Measurements from ENCODE around the gene ADGRF4. TPM values are rescaled to one million over a fixed set of nuclear protein-coding genes. Genes with fewer than 3 reads are reported as not detected.

The ADGRF4 gene
- total and polyA plus RNA-seq, 3 experiments from 2014 or later = not detected

DNA sequence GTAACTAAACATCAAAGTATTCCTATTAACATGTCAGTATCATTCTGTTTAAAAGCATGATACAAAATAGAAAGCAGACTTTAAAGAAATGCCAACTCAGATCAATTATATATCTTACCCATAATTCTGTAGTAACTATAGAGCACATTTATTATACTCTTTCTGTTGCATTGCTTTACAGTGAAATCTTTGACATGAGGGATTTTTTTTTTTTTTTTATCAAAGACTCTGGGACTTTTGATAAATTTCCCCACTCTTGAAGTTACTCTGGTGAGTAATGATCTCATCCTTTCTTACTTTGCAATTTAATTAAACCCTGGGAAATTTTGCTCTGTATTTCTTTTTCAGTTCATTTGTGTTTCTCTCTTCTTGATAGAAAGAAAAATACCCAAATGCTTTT is 17.4 kb downstream of the ADGRF4 start:
- Mint-ChIP-seq H3K9me3 (no peaks in the 10 kb centered on the region), H3K27ac (peak overlapping the region in 1 of 8 donors; percentile 26), H3K4me1 (no peaks in the 10 kb centered on the region), H3K27me3 (peaks cover 2 to 31% of the 10 kb centered on the region in 2 donors), H3K36me3 (no peaks in the 10 kb centered on the region), H3K4me3 (no peak overlapping the region)
- Histone ChIP-seq H3K27me3 (ENCODE audit: insufficient read depth, low read length, poor library complexity, severe bottlenecking) (no peaks in the 10 kb centered on the region), H3K36me3 (ENCODE audit: insufficient read depth, low read length) (no peaks in the 10 kb centered on the region), H3K4me3 (ENCODE audit: low read length) (no peak overlapping the region), H3K9me3 (ENCODE audit: low read length) (no peaks in the 10 kb centered on the region), H3K4me1 (ENCODE audit: insufficient read depth, low read length) (no peaks in the 10 kb centered on the region), H3K27ac (ENCODE audit: low read depth, low read length) (no peak overlapping the region)
- DNase-seq = no peak
- ChIA-PET CTCF (no interaction called here), POLR2A (no interaction called here)

GRCh38 chr6:47716207-47716606 is 17.8 kb downstream of the ADGRF4 start:
- H3K4me3 ChIP-seq (ENCODE audit: low read length) = no peak overlapping the region
- Mint-ChIP-seq H3K4me3 (no peak overlapping the region), H3K27me3 (peaks cover 2 to 30% of the 10 kb centered on the region in 2 donors), H3K36me3 (no peaks in the 10 kb centered on the region), H3K9me3 (no peaks in the 10 kb centered on the region), H3K4me1 (no peaks in the 10 kb centered on the region), H3K27ac (no peak overlapping the region)
- no peaks in the 10 kb centered on the region for H3K36me3 ChIP-seq (ENCODE audit: insufficient read depth, low read length)
- H3K27ac ChIP-seq (ENCODE audit: low read depth, low read length) = no peak overlapping the region
- ChIA-PET CTCF (no interaction called here), POLR2A (no interaction called here)
- H3K9me3 ChIP-seq (ENCODE audit: low read length) = no peaks in the 10 kb centered on the region
- DNase-seq = no peak
- no peaks in the 10 kb centered on the region for H3K4me1 ChIP-seq (ENCODE audit: insufficient read depth, low read length)
- no peaks in the 10 kb centered on the region for H3K27me3 ChIP-seq (ENCODE audit: insufficient read depth, low read length, poor library complexity, severe bottlenecking)

GRCh38 chr6:47718571-47718970 is 20.2 kb downstream of the ADGRF4 start:
- ChIA-PET POLR2A (no interaction called here), CTCF (no interaction called here)
- Histone ChIP-seq H3K4me3 (ENCODE audit: low read length) (no peak overlapping the region), H3K36me3 (ENCODE audit: insufficient read depth, low read length) (no peaks in the 10 kb centered on the region), H3K9me3 (ENCODE audit: low read length) (no peaks in the 10 kb centered on the region), H3K4me1 (ENCODE audit: insufficient read depth, low read length) (no peaks in the 10 kb centered on the region), H3K27me3 (ENCODE audit: insufficient read depth, low read length, poor library complexity, severe bottlenecking) (no peaks in the 10 kb centered on the region), H3K27ac (ENCODE audit: low read depth, low read length) (no peak overlapping the region)
- H3K4me1 Mint-ChIP-seq = no peaks in the 10 kb centered on the region
- peaks cover 2 to 17% of the 10 kb centered on the region in 2 donors for H3K27me3 Mint-ChIP-seq
- H3K36me3 Mint-ChIP-seq = no peaks in the 10 kb centered on the region
- no peak for DNase-seq
- H3K4me3 Mint-ChIP-seq = no peak overlapping the region
- no peak overlapping the region for H3K27ac Mint-ChIP-seq
- no peaks in the 10 kb centered on the region for H3K9me3 Mint-ChIP-seq

- Histone ChIP-seq H3K9me3 (ENCODE audit: low read length) (no peaks in the 10 kb centered on the region), H3K27me3 (ENCODE audit: insufficient read depth, low read length, poor library complexity, severe bottlenecking) (no peaks in the 10 kb centered on the region), H3K27ac (ENCODE audit: low read depth, low read length) (no peak overlapping the region), H3K36me3 (ENCODE audit: insufficient read depth, low read length) (no peaks in the 10 kb centered on the region), H3K4me1 (ENCODE audit: insufficient read depth, low read length) (no peaks in the 10 kb centered on the region), H3K4me3 (ENCODE audit: low read length) (no peak overlapping the region)
- no peak overlapping the region for H3K4me3 Mint-ChIP-seq
- ChIA-PET POLR2A (interaction anchor here (0.6 kb wide), 1 partner anchor 1032 kb away, joined by 4 read pairs; no protein-coding TSS in a partner anchor), CTCF (interaction anchor here (0.7 to 1.4 kb wide), 2 partner anchors 9 to 13 kb away, joined by 3 to 4 read pairs; no protein-coding TSS in a partner anchor)
- no peaks in the 10 kb centered on the region for H3K9me3 Mint-ChIP-seq
- H3K27me3 Mint-ChIP-seq = peaks cover 4 to 17% of the 10 kb centered on the region in 2 donors
- no peaks in the 10 kb centered on the region for H3K4me1 Mint-ChIP-seq
- no peak overlapping the region for H3K27ac Mint-ChIP-seq
- H3K36me3 Mint-ChIP-seq = no peaks in the 10 kb centered on the region
- DNase-seq = no peak
Measured at GRCh38 chr6:47721189-47721588, 22.8 kb downstream of the ADGRF4 start.

- POLR2A ChIA-PET = no interaction called here
- CTCF ChIA-PET = interaction anchor here (1.4 kb wide), 1 partner anchor 12 kb away, joined by 3 read pairs; no protein-coding TSS in a partner anchor
- H3K9me3 Mint-ChIP-seq = peaks cover 0 to 1% (median 0%) of the 10 kb centered on the region in 5 donors
- no peaks in the 10 kb centered on the region for H3K27me3 ChIP-seq (ENCODE audit: insufficient read depth, low read length, poor library complexity, severe bottlenecking)
- DNase-seq = no peak
- no peaks in the 10 kb centered on the region for H3K4me1 Mint-ChIP-seq
- H3K9me3 ChIP-seq (ENCODE audit: low read length) = no peaks in the 10 kb centered on the region
- no peak overlapping the region for H3K27ac ChIP-seq (ENCODE audit: low read depth, low read length)
- no peak overlapping the region for H3K4me3 Mint-ChIP-seq
- no peaks in the 10 kb centered on the region for H3K4me1 ChIP-seq (ENCODE audit: insufficient read depth, low read length)
- no peak overlapping the region for H3K27ac Mint-ChIP-seq
- H3K27me3 Mint-ChIP-seq = peaks cover 4 to 17% of the 10 kb centered on the region in 2 donors
- no peaks in the 10 kb centered on the region for H3K36me3 ChIP-seq (ENCODE audit: insufficient read depth, low read length)
- no peaks in the 10 kb centered on the region for H3K36me3 Mint-ChIP-seq
- H3K4me3 ChIP-seq (ENCODE audit: low read length) = no peak overlapping the region
Measured at GRCh38 chr6:47722194-47722593, 23.8 kb downstream of the ADGRF4 start.

DNA sequence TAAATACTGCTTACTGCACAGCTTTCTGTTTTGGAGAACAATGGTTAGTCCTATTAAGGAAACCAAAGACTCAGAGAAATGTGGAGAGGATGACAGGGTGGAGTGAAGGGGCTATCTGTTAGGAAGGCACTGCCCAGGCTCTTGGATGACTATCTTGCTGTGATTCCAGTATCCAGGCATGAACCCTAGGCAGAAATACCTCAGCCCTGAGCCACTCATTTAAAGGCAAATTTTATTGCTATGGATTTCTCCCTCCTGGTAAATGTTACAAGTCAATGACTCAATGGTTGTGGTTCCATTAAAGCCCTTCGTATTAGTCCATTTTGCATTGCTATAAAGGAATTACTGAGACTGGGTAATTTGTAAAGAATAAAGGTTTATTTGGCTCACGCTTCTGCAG is 25.9 kb downstream of the ADGRF4 start:
- Histone ChIP-seq H3K4me3 (ENCODE audit: low read length) (no peak overlapping the region), H3K9me3 (ENCODE audit: low read length) (no peaks in the 10 kb centered on the region), H3K27ac (ENCODE audit: low read depth, low read length) (no peak overlapping the region), H3K27me3 (ENCODE audit: insufficient read depth, low read length, poor library complexity, severe bottlenecking) (no peaks in the 10 kb centered on the region), H3K4me1 (ENCODE audit: insufficient read depth, low read length) (no peaks in the 10 kb centered on the region), H3K36me3 (ENCODE audit: insufficient read depth, low read length) (no peaks in the 10 kb centered on the region)
- Mint-ChIP-seq H3K9me3 (peaks cover 0 to 1% (median 0%) of the 10 kb centered on the region in 5 donors), H3K27me3 (peaks cover 4 to 14% of the 10 kb centered on the region in 2 donors), H3K4me1 (peaks cover 0 to 4% (median 0%) of the 10 kb centered on the region in 3 donors), H3K36me3 (no peaks in the 10 kb centered on the region), H3K4me3 (no peak overlapping the region), H3K27ac (no peak overlapping the region)
- ChIA-PET POLR2A (no interaction called here), CTCF (no interaction called here)
- no peak for DNase-seq

- Mint-ChIP-seq H3K36me3 (no peaks in the 10 kb centered on the region), H3K4me1 (peaks cover 0 to 6% (median 0%) of the 10 kb centered on the region in 3 donors), H3K27ac (no peak overlapping the region), H3K4me3 (no peak overlapping the region), H3K27me3 (peaks cover 0 to 2% of the 10 kb centered on the region in 2 donors), H3K9me3 (peaks cover 0 to 1% (median 0%) of the 10 kb centered on the region in 5 donors)
- Histone ChIP-seq H3K4me3 (ENCODE audit: low read length) (no peak overlapping the region), H3K9me3 (ENCODE audit: low read length) (no peaks in the 10 kb centered on the region), H3K36me3 (ENCODE audit: insufficient read depth, low read length) (no peaks in the 10 kb centered on the region), H3K27me3 (ENCODE audit: insufficient read depth, low read length, poor library complexity, severe bottlenecking) (no peaks in the 10 kb centered on the region), H3K4me1 (ENCODE audit: insufficient read depth, low read length) (no peaks in the 10 kb centered on the region), H3K27ac (ENCODE audit: low read depth, low read length) (no peak overlapping the region)
- no peak for DNase-seq
- POLR2A ChIA-PET = no interaction called here
- CTCF ChIA-PET = no interaction called here
Measured at GRCh38 chr6:47727391-47727790, 29.0 kb downstream of the ADGRF4 start.

DNA sequence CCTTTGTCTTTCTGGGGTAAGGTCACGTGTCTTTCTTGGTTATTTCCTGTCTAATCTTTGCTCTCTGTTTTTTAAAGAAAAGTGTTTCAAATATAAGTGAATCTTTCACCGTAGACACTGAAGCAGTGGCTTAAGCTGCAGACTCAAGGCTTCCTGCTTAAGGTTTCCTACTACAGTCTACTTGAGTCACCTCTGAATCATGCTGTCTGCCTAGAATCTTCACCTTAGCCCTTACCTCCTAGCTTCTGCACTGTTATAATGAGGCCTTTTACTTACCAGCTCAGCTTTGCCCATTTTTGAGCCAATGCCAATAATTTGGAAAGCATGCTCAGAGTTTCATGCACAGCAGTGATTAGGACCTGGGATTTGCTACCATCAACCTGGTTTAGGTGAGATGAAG is 30.6 kb downstream of the ADGRF4 start:
- Mint-ChIP-seq H3K27me3 (peaks cover 0 to 2% of the 10 kb centered on the region in 2 donors), H3K27ac (no peak overlapping the region), H3K36me3 (no peaks in the 10 kb centered on the region), H3K9me3 (peaks cover 0 to 1% (median 0%) of the 10 kb centered on the region in 5 donors), H3K4me1 (peaks cover 0 to 6% (median 0%) of the 10 kb centered on the region in 3 donors), H3K4me3 (no peak overlapping the region)
- DNase-seq = no peak
- CTCF ChIA-PET = interaction anchor here (1.8 kb wide), 1 partner anchor 8 kb away, joined by 4 read pairs; no protein-coding TSS in a partner anchor
- Histone ChIP-seq H3K36me3 (ENCODE audit: insufficient read depth, low read length) (no peaks in the 10 kb centered on the region), H3K4me1 (ENCODE audit: insufficient read depth, low read length) (no peaks in the 10 kb centered on the region), H3K27ac (ENCODE audit: low read depth, low read length) (no peak overlapping the region), H3K9me3 (ENCODE audit: low read length) (no peaks in the 10 kb centered on the region), H3K27me3 (ENCODE audit: insufficient read depth, low read length, poor library complexity, severe bottlenecking) (no peaks in the 10 kb centered on the region), H3K4me3 (ENCODE audit: low read length) (no peak overlapping the region)
- POLR2A ChIA-PET = no interaction called here

Measured in CD8-positive, alpha-beta memory T cell (primary cell).